WERI-Rb-1 (cell line): ENCODE results near the gene GNAI2.
A peak's percentile ranks its signal among the peaks of the same experiment; 100 is the strongest.

Source experiments
- DNase-seq: peaks from one replicate; pipeline ENCODE4 v3.0.0-alpha.2; 2020
- H3K27ac ChIP-seq: fragments of 250-450 bp; sonication (Bioruptor Pico); 2 replicates; pipeline ENCODE4 v1.5.1; 2020; ENCODE audit warnings: mild to moderate bottlenecking, moderate library complexity
- H3K27me3 ChIP-seq: fragments of 250-450 bp; sonication (Bioruptor Pico); 2 replicates; pipeline ENCODE4 v1.5.1; 2021; ENCODE audit warnings: mild to moderate bottlenecking, low read depth, moderate library complexity; ENCODE audit not compliant: insufficient read depth, severe bottlenecking
- H3K36me3 ChIP-seq: fragments of 250-450 bp; sonication (Bioruptor Pico); 2 replicates; pipeline ENCODE4 v1.5.1; 2020; ENCODE audit warnings: mild to moderate bottlenecking, moderate library complexity
- H3K4me3 ChIP-seq: 2 replicates; pipeline ENCODE4 v1.5.1; 2011; ENCODE audit warnings: low read depth, mild to moderate bottlenecking, control low read depth, low read length
- H3K9me3 ChIP-seq: fragments of 250-450 bp; sonication (Bioruptor Pico); 2 replicates; pipeline ENCODE4 v1.5.1; 2021; ENCODE audit warnings: mild to moderate bottlenecking, moderate library complexity; ENCODE audit not compliant: severe bottlenecking
- CTCF ChIP-seq: IDR thresholded peaks from 2 replicates; pipeline ENCODE4 v1.5.1; 2011; ENCODE audit warnings: low read depth, mild to moderate bottlenecking, control low read depth, inconsistent platforms, low read length

Gene GNAI2

GRCh38 chr3:50218448-50218847 is 17.6 kb upstream of the GNAI2 start:
- Histone ChIP-seq H3K27ac (no peak overlapping the region), H3K36me3 (peaks cover 46% of the 10 kb centered on the region), H3K4me3 (no peak overlapping the region), H3K9me3 (no peaks in the 10 kb centered on the region), H3K27me3 (no peaks in the 10 kb centered on the region)
- no peak for TF ChIP-seq CTCF
- no peak for DNase-seq

- Histone ChIP-seq H3K36me3 (peaks cover 44% of the 10 kb centered on the region), H3K27ac (no peak overlapping the region), H3K9me3 (no peaks in the 10 kb centered on the region), H3K27me3 (no peaks in the 10 kb centered on the region), H3K4me3 (no peak overlapping the region)
- TF ChIP-seq CTCF = no peak
- DNase-seq = no peak
Measured at GRCh38 chr3:50219285-50219684, 16.7 kb upstream of the GNAI2 start.

GRCh38 chr3:50220109-50220508 is 15.9 kb upstream of the GNAI2 start:
- Histone ChIP-seq H3K27me3 (no peaks in the 10 kb centered on the region), H3K27ac (no peak overlapping the region), H3K4me3 (no peak overlapping the region), H3K36me3 (peaks cover 38% of the 10 kb centered on the region), H3K9me3 (no peaks in the 10 kb centered on the region)
- no peak for TF ChIP-seq CTCF
- DNase-seq = no peak

- H3K27me3 ChIP-seq = no peaks in the 10 kb centered on the region
- TF ChIP-seq CTCF = no peak
- H3K27ac ChIP-seq = no peak overlapping the region
- H3K4me3 ChIP-seq = no peak overlapping the region
- no peaks in the 10 kb centered on the region for H3K9me3 ChIP-seq
- no peak for DNase-seq
- peaks cover 33% of the 10 kb centered on the region for H3K36me3 ChIP-seq
Measured at GRCh38 chr3:50221051-50221410, 15.0 kb upstream of the GNAI2 start.

GRCh38 chr3:50221411-50222168 is 14.4 kb upstream of the GNAI2 start:
- Histone ChIP-seq H3K27ac (no peak overlapping the region), H3K4me3 (no peak overlapping the region), H3K9me3 (no peaks in the 10 kb centered on the region), H3K36me3 (peaks cover 27% of the 10 kb centered on the region), H3K27me3 (no peaks in the 10 kb centered on the region)
- DNase-seq = peak; percentile 76
- peak; percentile 81 for TF ChIP-seq CTCF

GRCh38 chr3:50222169-50222528 is 13.9 kb upstream of the GNAI2 start:
- H3K36me3 ChIP-seq = peaks cover 22% of the 10 kb centered on the region
- no peaks in the 10 kb centered on the region for H3K27me3 ChIP-seq
- TF ChIP-seq CTCF = no peak
- no peak overlapping the region for H3K4me3 ChIP-seq
- no peak for DNase-seq
- H3K9me3 ChIP-seq = no peaks in the 10 kb centered on the region
- no peak overlapping the region for H3K27ac ChIP-seq
